Measurements from ENCODE around the gene BRWD1.

- no peak for TF ChIP-seq CTCF (IDR thresholded peaks at IDR 0.05; ENCODE audit: poor library complexity, severe bottlenecking)
- TF ChIP-seq TAF1 (IDR thresholded peaks at IDR 0.05; ENCODE audit: low read depth), result no peak
- TF ChIP-seq EZH2 (IDR thresholded peaks at IDR 0.05; ENCODE audit: borderline replicate concordance, insufficient read depth, low read length, poor library complexity, severe bottlenecking), result no peak
- TF ChIP-seq SMC3 (conservative IDR thresholded peaks at IDR 0.05; ENCODE audit: poor library complexity), result no peak
- TF ChIP-seq EP300 (conservative IDR thresholded peaks at IDR 0.05; ENCODE audit: poor library complexity, severe bottlenecking), result no peak
- no peak for TF ChIP-seq POLR2AphosphoS5 (IDR thresholded peaks at IDR 0.05)
- TF ChIP-seq REST (IDR thresholded peaks at IDR 0.05; ENCODE audit: borderline replicate concordance), result no peak
- TF ChIP-seq MXI1 (conservative IDR thresholded peaks at IDR 0.05; ENCODE audit: poor library complexity, severe bottlenecking), result no peak
Measured at GRCh38 chr21:39251326-39251725, 62.1 kb downstream of the BRWD1 start.

All from neural cell (in vitro differentiated cells).